HepG2 (cell line): ENCODE data around the gene TTLL8. TPM values are rescaled to one million over a fixed set of nuclear protein-coding genes. Genes with fewer than 3 reads are reported as not detected.

ENCODE experiments used
- ARHGAP35 ChIP-seq: sonication (generic); formaldehyde crosslinking; IDR thresholded peaks from 2 replicates; pipeline ENCODE4 v1.9.0; 2022; ENCODE audit warnings: mild to moderate bottlenecking, inconsistent platforms, moderate library complexity, missing genetic modification reagents, borderline replicate concordance
- HOXA9 ChIP-seq: sonication (generic); formaldehyde crosslinking; IDR thresholded peaks from 2 replicates; pipeline ENCODE4 v1.8.1; 2022; ENCODE audit warnings: missing genetic modification reagents, mild to moderate bottlenecking, moderate library complexity, borderline replicate concordance
- KAT2B ChIP-seq: fragments of 150-350 bp; IDR thresholded peaks from 2 replicates; pipeline ENCODE4 v1.6.1; 2014; ENCODE audit warnings: low read depth, low read length, borderline replicate concordance
- MAFG ChIP-seq: sonication (generic); formaldehyde crosslinking; IDR thresholded peaks from 2 replicates; pipeline ENCODE4 v1.5.1; 2020; ENCODE audit warnings: mild to moderate bottlenecking, missing genetic modification reagents
- NPAS2 ChIP-seq: sonication (generic); formaldehyde crosslinking; IDR thresholded peaks from 2 replicates; pipeline ENCODE4 v1.8.0; 2022; ENCODE audit warnings: mild to moderate bottlenecking, missing genetic modification reagents, borderline replicate concordance
- PRPF4 ChIP-seq: fragments of 200-400 bp; formaldehyde crosslinking; IDR thresholded peaks from 2 replicates; pipeline ENCODE4 v1.6.1; 2016; ENCODE audit warnings: low read length, low read depth; ENCODE audit not compliant: poor library complexity, severe bottlenecking
- REL ChIP-seq: sonication (generic); formaldehyde crosslinking; conservative IDR thresholded peaks from 2 replicates; pipeline ENCODE4 v1.8.0; 2022; ENCODE audit warnings: mild to moderate bottlenecking, missing genetic modification reagents, moderate library complexity
- SIN3B ChIP-seq: fragments of 150-350 bp; IDR thresholded peaks from 2 replicates; pipeline ENCODE4 v1.6.1; 2014; ENCODE audit warnings: low read length
- SIX4 ChIP-seq: sonication (generic); formaldehyde crosslinking; IDR thresholded peaks from 2 replicates; pipeline ENCODE4 v1.4.0; 2020; ENCODE audit warnings: missing genetic modification reagents
- SP1 ChIP-seq, 2 experiments: fragments of 450-650 bp in 1 of 2; sonication (generic) in 1 of 2; formaldehyde crosslinking in 1 of 2; IDR thresholded peaks; 2 replicates each; pipeline versions ENCODE4 v1.4.0 to v1.6.1; 2016 to 2020; ENCODE audit warnings: missing genetic modification reagents in 1 of 2
- UBTF ChIP-seq: sonication (generic); formaldehyde crosslinking; IDR thresholded peaks from 2 replicates; pipeline ENCODE4 v1.4.0; 2020; ENCODE audit warnings: mild to moderate bottlenecking, missing genetic modification reagents
- XRCC5 ChIP-seq: fragments of 200-400 bp; formaldehyde crosslinking; optimal IDR thresholded peaks from 2 replicates; pipeline ENCODE3; 2017; ENCODE audit warnings: mild to moderate bottlenecking, low read length
- ZBTB21 ChIP-seq: sonication (generic); formaldehyde crosslinking; IDR thresholded peaks from 2 replicates; pipeline ENCODE4 v1.4.0; 2020; ENCODE audit warnings: missing genetic modification reagents
- ZFX ChIP-seq: sonication (generic); formaldehyde crosslinking; IDR thresholded peaks from 2 replicates; pipeline ENCODE4 v1.4.0; 2020; ENCODE audit warnings: mild to moderate bottlenecking, low read depth, missing genetic modification reagents, moderate library complexity
- ZIK1 ChIP-seq: sonication (generic); formaldehyde crosslinking; IDR thresholded peaks from 2 replicates; pipeline ENCODE4 v1.5.0; 2020; ENCODE audit warnings: mild to moderate bottlenecking, low read depth, missing genetic modification reagents, borderline replicate concordance
- ZNF484 ChIP-seq: sonication (generic); formaldehyde crosslinking; IDR thresholded peaks from 2 replicates; pipeline ENCODE4 v1.5.1; 2020; ENCODE audit warnings: mild to moderate bottlenecking, low read depth, missing genetic modification reagents, borderline replicate concordance
- ZNF761 ChIP-seq: sonication (generic); formaldehyde crosslinking; conservative IDR thresholded peaks from 2 replicates; pipeline ENCODE4 v1.4.0; 2020; ENCODE audit warnings: mild to moderate bottlenecking, missing genetic modification reagents
- ZNF770 ChIP-seq: sonication (generic); formaldehyde crosslinking; IDR thresholded peaks from 2 replicates; pipeline ENCODE4 v1.5.0; 2020; ENCODE audit warnings: mild to moderate bottlenecking, missing genetic modification reagents
- ZNF841 ChIP-seq: sonication (generic); formaldehyde crosslinking; IDR thresholded peaks from 2 replicates; pipeline ENCODE4 v1.8.1; 2023; ENCODE audit warnings: missing genetic modification reagents, borderline replicate concordance
- polyA plus RNA-seq, 8 experiments: library from polyadenylated mRNA; depleted of rRNA in 3 of 8; stranded (reverse) in 7 of 8; unstranded in 1 of 8; fragments of >200 nt; fragmentation: Illumina TruSeq in 4 of 8; extraction: Trizol in 4 of 8; gene quantifications; 2 replicates each; pipeline versions ENCODE4 v1.2.1 to v1.2.3, GENCODE V29; 2011 to 2016; ENCODE audit warnings: low read depth in 4 of 8, missing spikeins in 1 of 8, mixed read lengths in 1 of 8; ENCODE audit not compliant: insufficient read depth in 1 of 8
- total RNA-seq, 5 experiments: library from RNA; depleted of rRNA; stranded (reverse); fragments of >200 nt; fragmentation: Illumina TruSeq; extraction: Trizol; gene quantifications; 2 replicates each; pipeline ENCODE4 v1.2.3, GENCODE V29; 2016; ENCODE audit warnings: low read depth in 1 of 5
- TF ChIP-seq, protein P1 (sequence below): sonication (generic); formaldehyde crosslinking; IDR thresholded peaks from 2 replicates; pipeline ENCODE4 v1.5.1; 2020; ENCODE audit warnings: missing genetic modification reagents, mild to moderate bottlenecking, borderline replicate concordance
- TF ChIP-seq, protein P2 (sequence below): sonication (generic); formaldehyde crosslinking; IDR thresholded peaks from 2 replicates; pipeline ENCODE4 v1.4.0; 2020; ENCODE audit warnings: missing genetic modification reagents

The TTLL8 gene
- total and polyA plus RNA-seq, 2 of the 13 experiments (the other 11 are each of a cell fraction or from before 2014, with no cell fraction given) = not detected

DNA sequence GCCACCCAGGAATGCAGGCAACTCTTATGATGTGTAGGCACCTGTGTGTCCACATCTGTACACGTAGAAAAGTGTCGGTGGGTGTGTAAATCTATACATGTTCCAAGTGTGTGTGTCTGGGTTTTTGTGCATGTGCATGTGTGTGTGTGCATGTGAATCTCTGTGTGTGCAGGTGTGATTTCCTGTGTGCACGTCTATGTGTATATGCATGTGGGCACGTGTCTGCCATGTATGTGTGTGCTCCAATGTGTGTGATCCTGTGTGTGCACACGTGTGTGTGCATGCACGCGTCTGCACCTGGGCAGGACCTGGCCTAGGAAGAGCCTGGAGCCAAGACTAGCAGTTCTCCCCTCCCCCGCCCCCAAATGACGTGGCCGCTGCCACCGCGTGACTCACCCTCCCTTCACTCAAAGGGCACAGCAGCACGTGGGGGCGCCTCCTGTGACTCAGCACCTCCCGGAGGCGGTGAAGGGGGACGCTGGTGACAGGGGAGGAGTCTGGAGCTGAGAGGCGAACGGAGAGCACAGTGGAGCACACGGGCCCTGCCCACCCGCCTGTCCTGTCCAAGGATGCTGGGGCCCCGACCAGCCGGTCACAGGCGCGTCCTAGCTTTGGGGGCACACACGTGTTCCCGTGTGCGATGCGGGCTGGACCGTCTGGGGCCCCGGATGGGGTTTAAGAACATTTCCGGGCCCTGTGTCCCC, 87.4 kb downstream of the TTLL8 start (continued):
- no peak for TF ChIP-seq SP1 (IDR thresholded peaks at IDR 0.05)
- peak; percentile 72; the same call in 1 of the 2 replicates for TF ChIP-seq SP1 (CRISPR knock-in tag; IDR thresholded peaks at IDR 0.05)
- TF ChIP-seq UBTF = no peak; the same call in 1 of the 2 replicates
- TF ChIP-seq ZFX (CRISPR knock-in tag) = peak; percentile 81
- TF ChIP-seq ZBTB21 = peak; percentile 51; the same call in 1 of the 2 replicates
- TF ChIP-seq ZNF770 (CRISPR knock-in tag) = no peak
- no peak for TF ChIP-seq ZNF841 (CRISPR knock-in tag)
- peak; percentile 79 for TF ChIP-seq XRCC5
- TF ChIP-seq HOXA9 (CRISPR knock-in tag) = 0 out of 2 replicates have a peak, but pooled peaks have one; percentile 52
- peak; percentile 46; the same call in 1 of the 2 replicates for TF ChIP-seq ZNF761 (CRISPR knock-in tag)
- no peak for TF ChIP-seq KAT2B
- TF ChIP-seq NPAS2 = no peak
- peak; percentile 59; the same call in 1 of the 2 replicates for TF ChIP-seq ZNF484 (CRISPR knock-in tag)
- peak; percentile 85 for TF ChIP-seq ZIK1 (CRISPR knock-in tag)
- TF ChIP-seq SIN3B = no peak
- peak; percentile 94 for TF ChIP-seq MAFG (CRISPR knock-in tag)
- TF ChIP-seq, protein P1, sequence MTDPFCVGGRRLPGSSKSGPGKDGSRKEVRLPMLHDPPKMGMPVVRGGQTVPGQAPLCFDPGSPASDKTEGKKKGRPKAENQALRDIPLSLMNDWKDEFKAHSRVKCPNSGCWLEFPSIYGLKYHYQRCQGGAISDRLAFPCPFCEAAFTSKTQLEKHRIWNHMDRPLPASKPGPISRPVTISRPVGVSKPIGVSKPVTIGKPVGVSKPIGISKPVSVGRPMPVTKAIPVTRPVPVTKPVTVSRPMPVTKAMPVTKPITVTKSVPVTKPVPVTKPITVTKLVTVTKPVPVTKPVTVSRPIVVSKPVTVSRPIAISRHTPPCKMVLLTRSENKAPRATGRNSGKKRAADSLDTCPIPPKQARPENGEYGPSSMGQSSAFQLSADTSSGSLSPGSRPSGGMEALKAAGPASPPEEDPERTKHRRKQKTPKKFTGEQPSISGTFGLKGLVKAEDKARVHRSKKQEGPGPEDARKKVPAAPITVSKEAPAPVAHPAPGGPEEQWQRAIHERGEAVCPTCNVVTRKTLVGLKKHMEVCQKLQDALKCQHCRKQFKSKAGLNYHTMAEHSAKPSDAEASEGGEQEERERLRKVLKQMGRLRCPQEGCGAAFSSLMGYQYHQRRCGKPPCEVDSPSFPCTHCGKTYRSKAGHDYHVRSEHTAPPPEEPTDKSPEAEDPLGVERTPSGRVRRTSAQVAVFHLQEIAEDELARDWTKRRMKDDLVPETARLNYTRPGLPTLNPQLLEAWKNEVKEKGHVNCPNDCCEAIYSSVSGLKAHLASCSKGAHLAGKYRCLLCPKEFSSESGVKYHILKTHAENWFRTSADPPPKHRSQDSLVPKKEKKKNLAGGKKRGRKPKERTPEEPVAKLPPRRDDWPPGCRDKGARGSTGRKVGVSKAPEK (CRISPR knock-in tag) = no peak
- TF ChIP-seq SIX4 = peak; percentile 72
- TF ChIP-seq REL (CRISPR knock-in tag) = peak; percentile 89; the same call in 1 of the 2 replicates
- TF ChIP-seq PRPF4 = no peak
- TF ChIP-seq ARHGAP35 (CRISPR knock-in tag) = no peak
- TF ChIP-seq, protein P2, sequence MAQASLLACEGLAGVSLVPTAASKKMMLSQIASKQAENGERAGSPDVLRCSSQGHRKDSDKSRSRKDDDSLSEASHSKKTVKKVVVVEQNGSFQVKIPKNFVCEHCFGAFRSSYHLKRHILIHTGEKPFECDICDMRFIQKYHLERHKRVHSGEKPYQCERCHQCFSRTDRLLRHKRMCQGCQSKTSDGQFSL (CRISPR knock-in tag) = peak; percentile 71; the same call in 1 of the 2 replicates
